Ovary (tissue), 3 donors: ENCODE measurements around the gene HOXD9.

ENCODE experiments used
- CTCF ChIP-seq, 3 donors: fragments of 450-650 bp in 2 of 3; fragments of 200-600 bp in 1 of 3; IDR thresholded peaks; one replicate each; pipeline versions ENCODE4 v1.5.1 to v1.8.0; 2016 to 2022; ENCODE audit warnings: antibody characterized with exemption in 3 of 3, mild to moderate bottlenecking in 1 of 3
- EP300 ChIP-seq: sonication (generic); formaldehyde crosslinking; IDR thresholded peaks from one replicate; pipeline ENCODE4 v1.6.1; 2017; ENCODE audit warnings: antibody characterized with exemption
- POLR2A ChIP-seq: fragments of 450-650 bp; IDR thresholded peaks from one replicate; pipeline ENCODE4 v1.6.1; 2017; ENCODE audit warnings: antibody characterized with exemption, mild to moderate bottlenecking, moderate library complexity
- donor health status: DM: no; HTN: no; CAD: no.

GRCh38 chr2:176093898-176094249 is 28.6 kb upstream of the HOXD9 start:
- TF ChIP-seq CTCF (IDR thresholded peaks at IDR 0.05) (no peak), POLR2A (no peak), EP300 (no peak)
